Lower leg skin (tissue), 4 donors: ENCODE data around the gene PIERCE2. TPM values are rescaled to one million over a fixed set of nuclear protein-coding genes. Genes with fewer than 3 reads are reported as not detected.
"Not testable (repeated sequence)": the region's sequence is repeated elsewhere in the genome, so short reads cannot be mapped to it uniquely, and the experiment has no call there.

Experiments used
- DNase-seq, 2 donors: peaks; one replicate each; pipeline ENCODE4 v3.0.0-alpha.2; 2019; ENCODE audit warnings: low spot score in 2 of 2
- H3K4me3 ChIP-seq: fragments of 200-600 bp; sonication (generic); 2 replicates; pipeline ENCODE4 v1.5.1; 2017; ENCODE audit warnings: mild to moderate bottlenecking, low read depth; ENCODE audit not compliant: poor library complexity, severe bottlenecking
- POLR2A ChIP-seq, 2 donors: fragments of 450-650 bp; IDR thresholded peaks; one replicate each; pipeline ENCODE4 v1.6.1; 2016 to 2017; ENCODE audit warnings: antibody characterized with exemption in 2 of 2, mild to moderate bottlenecking in 1 of 2, moderate library complexity in 1 of 2
- WGBS, 2 donors: methylation state at CpG; one replicate each; pipeline ENCODE4 v1.1.5; 2018; 5-methylcytosine and 5-hydroxymethylcytosine counted together
- intact Hi-C: fragments of 100-400 bp; cut with DNase I; formaldehyde crosslinking; loops from one replicate; pipeline ENCODE4 v1.15.0; 2023; ENCODE audit warnings: low total_unique reads
- total RNA-seq, 4 donors: library from RNA; depleted of rRNA; stranded (reverse); fragments of >200 nt; gene quantifications; one replicate each; pipeline ENCODE4 v1.1.0, GENCODE V29; 2016
- TF ChIP-seq, protein P1 (sequence below), 3 donors: fragments of 450-650 bp; IDR thresholded peaks; one replicate each; pipeline ENCODE4 v1.5.1; 2016; ENCODE audit warnings: antibody characterized with exemption in 3 of 3, mild to moderate bottlenecking in 3 of 3, moderate library complexity in 2 of 3

PIERCE2 gene
- total RNA-seq, 4 donors from 2014 or later: 1.5 to 3.3 (median 2.8) TPM

DNA sequence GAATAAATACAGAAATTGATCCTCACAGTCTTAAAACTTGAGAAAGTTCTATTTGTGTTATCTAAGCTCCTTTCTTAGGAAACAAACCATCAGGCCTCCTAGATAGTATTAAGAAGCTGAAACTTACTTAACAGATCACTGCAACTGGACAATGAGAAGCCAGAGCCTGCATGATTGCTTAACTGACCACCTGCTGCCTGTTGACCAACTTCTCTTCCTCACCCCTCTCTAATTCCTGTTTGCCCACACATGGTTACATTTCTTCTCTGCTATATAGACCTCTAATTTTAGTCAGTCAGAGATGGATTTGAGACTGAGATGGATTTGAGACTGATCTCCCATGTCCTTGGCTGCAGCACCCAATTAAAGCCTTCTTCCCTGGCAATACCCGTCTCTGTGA is 13.6 kb upstream of the PIERCE2 start:
- no peak overlapping the region for H3K4me3 ChIP-seq
- intact Hi-C loops: no loop called here
- no peak for DNase-seq
- TF ChIP-seq POLR2A (IDR thresholded peaks at IDR 0.05): no peak
- TF ChIP-seq, protein P1, sequence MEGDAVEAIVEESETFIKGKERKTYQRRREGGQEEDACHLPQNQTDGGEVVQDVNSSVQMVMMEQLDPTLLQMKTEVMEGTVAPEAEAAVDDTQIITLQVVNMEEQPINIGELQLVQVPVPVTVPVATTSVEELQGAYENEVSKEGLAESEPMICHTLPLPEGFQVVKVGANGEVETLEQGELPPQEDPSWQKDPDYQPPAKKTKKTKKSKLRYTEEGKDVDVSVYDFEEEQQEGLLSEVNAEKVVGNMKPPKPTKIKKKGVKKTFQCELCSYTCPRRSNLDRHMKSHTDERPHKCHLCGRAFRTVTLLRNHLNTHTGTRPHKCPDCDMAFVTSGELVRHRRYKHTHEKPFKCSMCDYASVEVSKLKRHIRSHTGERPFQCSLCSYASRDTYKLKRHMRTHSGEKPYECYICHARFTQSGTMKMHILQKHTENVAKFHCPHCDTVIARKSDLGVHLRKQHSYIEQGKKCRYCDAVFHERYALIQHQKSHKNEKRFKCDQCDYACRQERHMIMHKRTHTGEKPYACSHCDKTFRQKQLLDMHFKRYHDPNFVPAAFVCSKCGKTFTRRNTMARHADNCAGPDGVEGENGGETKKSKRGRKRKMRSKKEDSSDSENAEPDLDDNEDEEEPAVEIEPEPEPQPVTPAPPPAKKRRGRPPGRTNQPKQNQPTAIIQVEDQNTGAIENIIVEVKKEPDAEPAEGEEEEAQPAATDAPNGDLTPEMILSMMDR (IDR thresholded peaks at IDR 0.05): no peak
- 100% methylated on average over 1 of the region's 1 CpG for WGBS, 2 donors

DNA sequence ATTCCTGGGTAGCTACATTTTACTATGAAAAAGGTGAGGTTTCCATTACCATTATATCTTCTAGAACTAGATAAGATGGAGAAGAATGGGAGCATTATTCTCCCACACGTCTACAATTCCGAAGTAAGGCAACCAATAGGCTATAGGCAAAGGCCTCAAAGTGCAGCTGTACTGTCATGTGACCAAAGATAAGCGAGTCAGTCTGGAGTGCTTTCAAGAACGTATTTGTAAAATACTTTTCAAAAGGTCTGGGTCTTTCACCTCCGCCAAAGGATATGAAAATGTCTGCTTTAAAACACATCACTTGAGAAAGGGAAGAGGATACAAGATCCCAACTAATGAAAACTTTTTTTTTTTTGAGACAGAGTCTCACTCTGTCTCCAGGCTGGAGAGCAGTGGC is 10.1 kb upstream of the PIERCE2 start:
- intact Hi-C loops: no loop called here
- no peak for TF ChIP-seq POLR2A (IDR thresholded peaks at IDR 0.05)
- TF ChIP-seq, protein P1 (IDR thresholded peaks at IDR 0.05): no peak
- DNase-seq: no peak
- 96% methylated on average over 5 of the region's 5 CpGs for WGBS, 2 donors
- no peak overlapping the region for H3K4me3 ChIP-seq

DNA sequence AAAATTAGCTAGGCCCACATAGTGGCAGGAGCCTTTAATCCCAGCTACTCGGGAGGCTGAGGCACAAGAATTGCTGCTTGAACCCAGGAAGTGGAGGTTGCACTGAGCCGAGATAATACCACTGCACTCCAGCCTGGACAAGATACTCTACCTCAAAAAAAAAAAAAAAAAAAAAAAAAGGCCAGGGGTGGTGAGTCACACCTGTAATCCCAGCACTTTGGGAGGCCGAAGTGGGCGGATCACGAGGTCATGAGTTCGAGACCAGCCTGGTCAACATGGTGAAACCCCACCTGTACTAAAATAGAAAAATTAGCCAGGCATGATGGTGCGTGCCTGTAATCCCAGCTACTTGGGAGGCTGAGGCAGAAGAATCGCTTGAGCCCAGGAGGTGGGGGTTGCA is 8.2 kb upstream of the PIERCE2 start:
- WGBS, 2 donors: 85 to 89% methylated on average over 8 of the region's 8 CpGs
- H3K4me3 ChIP-seq, DNase-seq, intact Hi-C loops: not testable (repeated sequence)

DNA sequence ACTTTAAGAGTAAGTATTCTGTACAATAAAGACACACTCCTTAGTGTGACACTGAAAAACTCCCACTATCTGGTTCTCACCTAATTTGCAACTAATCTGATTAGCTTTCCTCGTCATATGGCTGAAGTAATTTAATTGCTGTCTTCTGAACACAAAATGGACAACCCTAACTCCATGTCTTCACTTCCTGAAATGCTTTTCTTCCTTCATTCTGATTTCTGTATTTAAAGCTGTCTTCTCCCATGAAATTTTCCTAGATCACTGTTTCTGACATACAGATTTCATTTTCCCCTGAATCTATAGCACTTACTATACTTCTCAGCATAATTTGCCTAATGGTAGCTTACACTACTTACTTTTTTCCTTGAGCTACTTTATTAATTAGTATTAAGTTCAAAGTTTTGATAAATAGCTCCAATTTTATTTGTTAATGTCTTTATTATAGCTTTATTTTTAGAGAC is 6.5 kb upstream of the PIERCE2 start:
- TF ChIP-seq, protein P1 (IDR thresholded peaks at IDR 0.05): no peak
- no peak for TF ChIP-seq POLR2A (IDR thresholded peaks at IDR 0.05)
- WGBS, 2 donors: 82 to 91% methylated on average over 1 of the region's 1 CpG
- intact Hi-C loops: no loop called here
- no peak overlapping the region for H3K4me3 ChIP-seq
- DNase-seq: no peak

DNA sequence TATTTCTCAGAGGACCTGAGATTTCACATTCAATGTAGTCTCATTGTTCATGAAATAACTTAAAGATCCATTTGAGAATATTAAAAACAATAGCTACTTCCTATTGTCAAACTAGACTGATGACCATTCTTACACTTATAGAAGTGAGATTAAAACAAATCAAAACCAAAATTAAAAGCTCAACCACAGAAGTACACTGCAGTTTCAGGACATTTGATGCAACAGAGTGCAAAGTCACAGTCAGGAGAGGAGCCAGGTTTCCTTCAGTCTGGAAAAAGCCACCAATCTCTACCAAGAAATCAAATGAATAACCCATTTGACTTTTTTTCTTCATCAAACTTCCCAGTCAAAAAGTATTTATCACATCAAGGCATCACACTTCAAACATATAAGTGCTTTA is 5.6 kb upstream of the PIERCE2 start:
- no peak for TF ChIP-seq POLR2A (IDR thresholded peaks at IDR 0.05)
- TF ChIP-seq, protein P1 (IDR thresholded peaks at IDR 0.05): no peak
- no peak for DNase-seq
- intact Hi-C loops: no loop called here
- no peak overlapping the region for H3K4me3 ChIP-seq

DNA sequence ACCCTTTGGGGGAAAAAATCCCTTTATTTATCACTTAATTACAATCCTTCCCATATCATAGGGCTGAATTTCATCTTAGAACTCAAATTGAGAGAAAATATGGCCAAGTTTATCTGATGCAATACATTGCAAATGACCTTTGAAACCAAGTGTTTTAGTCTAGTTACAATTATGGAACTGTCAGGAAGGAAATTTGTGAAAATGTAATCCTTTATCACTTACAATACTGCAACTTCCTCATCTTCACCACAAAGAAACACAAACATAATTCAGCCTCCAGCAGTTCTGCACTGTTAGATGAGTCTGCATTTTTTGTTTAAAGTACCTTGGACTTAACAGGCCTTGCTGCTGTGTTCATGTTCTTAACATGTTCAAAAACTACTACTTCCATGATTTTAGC is 4.8 kb upstream of the PIERCE2 start:
- no peak overlapping the region for H3K4me3 ChIP-seq
- no peak for DNase-seq
- TF ChIP-seq, protein P1 (IDR thresholded peaks at IDR 0.05): no peak
- no peak for TF ChIP-seq POLR2A (IDR thresholded peaks at IDR 0.05)
- intact Hi-C loops: no loop called here
